BJ (cell line): Measurements from ENCODE around the gene DNAH14. TPM values are rescaled to one million over a fixed set of nuclear protein-coding genes. Genes with fewer than 3 reads are reported as not detected.
"Not testable (repeated sequence)": the region's sequence is repeated elsewhere in the genome, so short reads cannot be mapped to it uniquely, and the experiment has no call there.

Source experiments
- CTCF ChIA-PET: fragments of 350-600 bp; formaldehyde crosslinking; extraction: SDS; loops from one replicate; lab custom pipeline; 2021; ENCODE audit warnings: antibody characterized with exemption, inconsistent platforms; lab: Yijun Ruan, JAX
- POLR2A ChIA-PET: fragments of 300-600 bp; sonication (Branson Sonifier 250); formaldehyde crosslinking; extraction: SDS; loops from one replicate; lab custom pipeline; 2021; ENCODE audit warnings: antibody characterized with exemption; lab: Charles Lee
- DNase-seq: peaks from one replicate; pipeline ENCODE4 v3.0.0-alpha.2; 2011; ENCODE audit warnings: low read depth
- H3K27me3 ChIP-seq: 2 replicates; pipeline ENCODE4 v1.6.0; 2011; ENCODE audit warnings: low read length; ENCODE audit not compliant: control insufficient read depth, insufficient read depth
- H3K36me3 ChIP-seq: 2 replicates; pipeline ENCODE4 v1.5.1; 2011; ENCODE audit warnings: low read length; ENCODE audit not compliant: control insufficient read depth, insufficient read depth
- H3K4me3 ChIP-seq: 2 replicates; pipeline ENCODE4 v1.5.1; 2011; ENCODE audit warnings: low read depth, mild to moderate bottlenecking, control low read depth, low read length
- CTCF ChIP-seq: IDR thresholded peaks from 2 replicates; pipeline ENCODE4 v1.5.1; 2011; ENCODE audit warnings: low read depth, mild to moderate bottlenecking, control low read depth, inconsistent platforms, low read length, moderate library complexity; ENCODE audit not compliant: insufficient read depth
- polyA plus RNA-seq: library from polyadenylated mRNA; depleted of rRNA; stranded (reverse); fragments of >200 nt; gene quantifications from 2 replicates; pipeline ENCODE4 v1.2.3, GENCODE V29; 2011

DNAH14 gene
- polyA plus RNA-seq, 1 experiment, result 1.6 TPM

- no peak for TF ChIP-seq CTCF
- Histone ChIP-seq H3K36me3 (no peaks in the 10 kb centered on the region), H3K27me3 (no peaks in the 10 kb centered on the region), H3K4me3 (no peak overlapping the region)
- POLR2A ChIA-PET, result no interaction called here
- no peak for DNase-seq
- CTCF ChIA-PET, result interaction anchor here (2.8 kb wide), 1 partner anchor 70 kb away, joined by 15 read pairs; no protein-coding TSS in a partner anchor
These were observed 8.1 kb upstream of the DNAH14 start for GRCh38 chr1:224921354-224921753.

- Histone ChIP-seq H3K27me3 (no peaks in the 10 kb centered on the region), H3K36me3 (no peaks in the 10 kb centered on the region), H3K4me3 (no peak overlapping the region)
- POLR2A ChIA-PET, result no interaction called here
- DNase-seq, result no peak
- peak; percentile 72 for TF ChIP-seq CTCF
- CTCF ChIA-PET, result interaction anchor here (0.6 to 4.0 kb wide), 23 partner anchors 9 to 593 kb away, joined by 3 to 34 read pairs (median 4); partner anchors contain the start of gene NVL
These were observed 6.9 kb upstream of the DNAH14 start for GRCh38 chr1:224922404-224923164.

GRCh38 chr1:224923726-224924125 is 5.7 kb upstream of the DNAH14 start:
- POLR2A ChIA-PET, result no interaction called here
- Histone ChIP-seq H3K27me3 (no peaks in the 10 kb centered on the region), H3K4me3 (no peak overlapping the region), H3K36me3 (no peaks in the 10 kb centered on the region)
- TF ChIP-seq CTCF, result no peak
- CTCF ChIA-PET, result interaction anchor here (0.8 to 4.0 kb wide), 7 partner anchors 10 to 1112 kb away, joined by 3 to 34 read pairs (median 4); no protein-coding TSS in a partner anchor
- no peak for DNase-seq

GRCh38 chr1:224927631-224928030 is 1.8 kb upstream of the DNAH14 start:
- H3K36me3 ChIP-seq, POLR2A ChIA-PET, CTCF ChIA-PET: not testable (repeated sequence)

GRCh38 chr1:224928906-224929305 is 569 bp upstream of the DNAH14 start:
- no peak for TF ChIP-seq CTCF
- peak overlapping the region; percentile 60; the same call in 1 of the 2 replicates for H3K4me3 ChIP-seq
- POLR2A ChIA-PET, result no interaction called here

More at GRCh38 chr1:224927631-224928030, 1.8 kb upstream of the DNAH14 start:
- not testable (repeated sequence) for H3K4me3 ChIP-seq, DNase-seq, H3K27me3 ChIP-seq

More at GRCh38 chr1:224928906-224929305, 569 bp upstream of the DNAH14 start:
- H3K36me3 ChIP-seq, result no peaks in the 10 kb centered on the region
- no peaks in the 10 kb centered on the region for H3K27me3 ChIP-seq
- DNase-seq, result no peak
- CTCF ChIA-PET, result interaction anchor here (0.6 kb wide), 1 partner anchor 75 kb away, joined by 3 read pairs; no protein-coding TSS in a partner anchor
